GM12878 (cell line): ENCODE results near the gene CAPN14. TPM values are rescaled to one million over a fixed set of nuclear protein-coding genes. Genes with fewer than 3 reads are reported as not detected.

Experiments
- ATAC-seq: fragments of 200-7000 bp; cut with Tn5 transposase; 3 replicates; pipeline ENCODE4 v1.9.1; 2020; ENCODE audit warnings: mild to moderate bottlenecking, moderate library complexity
- BruUV-seq: library from RNA; stranded (reverse); fragments of 400-500 nt; replicated peaks from 2 replicates; lab custom pipeline; 2021; lab: Mats Ljungman, UMichigan
- CTCF ChIA-PET: fragments of 300-600 bp; sonication (Branson Sonifier 250); formaldehyde crosslinking; extraction: SDS; loops from one replicate; lab custom pipeline; 2021; ENCODE audit warnings: inconsistent platforms; lab: Yijun Ruan, JAX
- POLR2A ChIA-PET: fragments of 350-600 bp; formaldehyde crosslinking; extraction: SDS; loops from one replicate; lab custom pipeline; 2021; ENCODE audit warnings: inconsistent platforms; lab: Charles Lee
- RAD21 ChIA-PET: fragments of 300-600 bp; sonication (Branson Sonifier 250); formaldehyde crosslinking; loops from one replicate; lab custom pipeline; 2023; ENCODE audit warnings: antibody characterized with exemption; ENCODE audit not compliant: unreplicated experiment; lab: Charles Lee
- SMC1A ChIA-PET: fragments of 300-600 bp; sonication (Branson Sonifier 250); formaldehyde crosslinking; loops from one replicate; lab custom pipeline; 2023; ENCODE audit not compliant: unreplicated experiment, uncharacterized antibody; lab: Charles Lee
- DNase-seq: peaks from one replicate; pipeline ENCODE4 v3.0.0-alpha.2; 2011; ENCODE audit warnings: low read depth, low spot score
- FAIRE-seq: peaks from 3 replicates; lab custom pipeline; 2011; peaks lifted over from hg19 to GRCh38; lab: Jason Lieb, UNC
- H2AFZ ChIP-seq: 2 replicates; pipeline ENCODE4 v1.6.0; 2011; ENCODE audit warnings: low read depth, low read length, control low read depth; ENCODE audit not compliant: control insufficient read depth
- H3K27ac ChIP-seq: 2 replicates; pipeline ENCODE4 v1.5.1; 2011; ENCODE audit warnings: control low read depth; ENCODE audit not compliant: control insufficient read depth, insufficient read depth
- H3K27me3 ChIP-seq, 2 experiments: replicated peaks in 1 of 2; 2 replicates each; pipeline versions ENCODE4 v1.6.0 to v1.6.1; 2011; ENCODE audit warnings: low read length in 1 of 2; ENCODE audit not compliant: control insufficient read depth in 2 of 2, insufficient read depth in 2 of 2
- H3K36me3 ChIP-seq, 2 experiments: 2 replicates each; pipeline ENCODE4 v1.5.1; 2011; ENCODE audit warnings: low read length in 1 of 2; ENCODE audit not compliant: control insufficient read depth in 2 of 2, insufficient read depth in 2 of 2
- H3K4me1 ChIP-seq: 2 replicates; pipeline ENCODE4 v1.6.1; 2011; ENCODE audit warnings: mild to moderate bottlenecking, low read length, moderate library complexity, mixed read lengths; ENCODE audit not compliant: control insufficient read depth, insufficient read depth
- H3K4me2 ChIP-seq: 2 replicates; pipeline ENCODE4 v1.6.0; 2011; ENCODE audit warnings: control low read depth; ENCODE audit not compliant: control insufficient read depth, insufficient read depth
- H3K4me3 ChIP-seq: fragments of 200-600 bp; sonication (generic); 2 replicates; pipeline ENCODE4 v1.5.1; 2016
- H3K79me2 ChIP-seq: 2 replicates; pipeline ENCODE4 v1.6.0; 2011; ENCODE audit warnings: low read length; ENCODE audit not compliant: control insufficient read depth, insufficient read depth
- H3K9ac ChIP-seq: 2 replicates; pipeline ENCODE4 v1.8.0; 2011; ENCODE audit warnings: low read length, control low read depth, mixed read lengths; ENCODE audit not compliant: control insufficient read depth, insufficient read depth
- H3K9me3 ChIP-seq: replicated peaks from 3 replicates; pipeline ENCODE4 v1.5.1; 2011; ENCODE audit warnings: mild to moderate bottlenecking, low read length; ENCODE audit not compliant: control insufficient read depth, insufficient read depth
- H4K20me1 ChIP-seq: 2 replicates; pipeline ENCODE4 v1.6.0; 2011; ENCODE audit not compliant: control insufficient read depth, insufficient read depth
- CREM ChIP-seq: IDR thresholded peaks from 2 replicates; pipeline ENCODE4 v1.6.1; 2014; ENCODE audit warnings: antibody characterized with exemption, low read depth
- E4F1 ChIP-seq: fragments of 450-650 bp; IDR thresholded peaks from 2 replicates; pipeline ENCODE4 v1.6.1; 2018; ENCODE audit warnings: borderline replicate concordance, mild to moderate bottlenecking; ENCODE audit not compliant: partially characterized antibody
- EED ChIP-seq: sonication (generic); IDR thresholded peaks from 2 replicates; pipeline ENCODE4 v1.6.1; 2016; ENCODE audit warnings: antibody characterized with exemption, low read depth
- MTA2 ChIP-seq: fragments of 450-650 bp; IDR thresholded peaks from 2 replicates; pipeline ENCODE4 v1.6.1; 2016; ENCODE audit warnings: low read depth, mild to moderate bottlenecking, moderate library complexity
- RELA ChIP-seq: fragments of 450-650 bp; IDR thresholded peaks from 2 replicates; pipeline ENCODE4 v1.8.0; 2014; ENCODE audit warnings: borderline replicate concordance; ENCODE audit not compliant: partially characterized antibody
- TCF3 ChIP-seq: IDR thresholded peaks from 2 replicates; pipeline ENCODE4 v1.6.1; 2012; ENCODE audit warnings: low read depth, mild to moderate bottlenecking, low read length, borderline replicate concordance; ENCODE audit not compliant: insufficient read depth
- USF2 ChIP-seq: IDR thresholded peaks from 2 replicates; pipeline ENCODE4 v1.6.1; 2011; ENCODE audit warnings: low read depth, low read length, improper control_type of control experiment, borderline replicate concordance
- ZNF24 ChIP-seq: fragments of 450-650 bp; IDR thresholded peaks from 2 replicates; pipeline ENCODE4 v1.6.1; 2017; ENCODE audit warnings: antibody characterized with exemption, mild to moderate bottlenecking
- ZZZ3 ChIP-seq: IDR thresholded peaks from 2 replicates; pipeline ENCODE4 v1.6.1; 2011; ENCODE audit warnings: low read depth; ENCODE audit not compliant: control insufficient read depth, insufficient read length
- WGBS: methylation state at CpG from one replicate; pipeline ENCODE4 v1.1.6; 2016; ENCODE audit warnings: low lambda C conversion rate; ENCODE audit not compliant: insufficient replicate concordance, insufficient coverage; ENCODE audit errors: missing lambda C conversion rate; 5-methylcytosine and 5-hydroxymethylcytosine counted together
- in situ Hi-C: fragments of 300-500 bp; cut with MboI; formaldehyde crosslinking; loops from 9 replicates; pipeline ENCODE4 v1.14.3; 2018; ENCODE audit warnings: mixed read lengths
- intact Hi-C: fragments of 100-400 bp; cut with micrococcal nuclease; formaldehyde crosslinking; loops from one replicate; pipeline ENCODE4 v1.14.2; 2022; ENCODE audit not compliant: unreplicated experiment
- polyA plus RNA-seq, 11 experiments: library from polyadenylated mRNA; depleted of rRNA in 4 of 11; unstranded in 6 of 11; stranded (reverse) in 5 of 11; fragments of >200 nt; fragmentation: Nextera tagmentation in 4 of 11; fragmentation: Illumina TruSeq in 1 of 11; extraction: Ambion mirVana in 4 of 11; extraction: Trizol in 1 of 11; gene quantifications; 1 replicate in 1 of 11; 2 replicates in 10 of 11; pipeline versions ENCODE4 v1.2.1 to v1.2.3, GENCODE V29; 2011 to 2016; ENCODE audit warnings: inconsistent platforms in 2 of 11, missing spikeins in 2 of 11, low read depth in 1 of 11
- total RNA-seq, 4 experiments: library from RNA; depleted of rRNA in 3 of 4; stranded (reverse); fragments of >200 nt in 3 of 4; fragmentation: Illumina TruSeq in 1 of 4; extraction: Trizol in 1 of 4; gene quantifications; 2 replicates each; pipeline versions ENCODE4 v1.2.1 to v1.2.3, GENCODE V29; 2013 to 2021

Gene CAPN14
- total and polyA plus RNA-seq, 10 of the 15 experiments (the other 5 are each of a cell fraction or from before 2014, with no cell fraction given) = 0.08 to 1.5 (median 1.1) TPM

GRCh38 chr2:31247711-31248110, 30.4 kb upstream of the CAPN14 start:
- Histone ChIP-seq H3K27ac (no peak overlapping the region), H3K4me3 (no peak overlapping the region), H3K9me3 (no peaks in the 10 kb centered on the region; the same call in 2 of the 3 replicates), H3K4me1 (peaks cover 13% of the 10 kb centered on the region), H4K20me1 (no peaks in the 10 kb centered on the region), H3K9ac (no peak overlapping the region), H3K36me3 (no peaks in the 10 kb centered on the region; a peak in 1 of 4 replicates), H3K4me2 (no peak overlapping the region), H3K79me2 (no peaks in the 10 kb centered on the region), H2AFZ (no peak overlapping the region), H3K27me3 (no peaks in the 10 kb centered on the region)
- ATAC-seq (no peak), FAIRE-seq (no peak), DNase-seq (no peak)
- no peak for TF ChIP-seq MTA2
- no peak for TF ChIP-seq TCF3
- no peak for TF ChIP-seq ZZZ3
- no peak for TF ChIP-seq E4F1
- TF ChIP-seq CREM = no peak
- TF ChIP-seq RELA = no peak
- TF ChIP-seq ZNF24 = no peak
- no peak for TF ChIP-seq USF2
- no peak for TF ChIP-seq EED
- no TSS peak for BruUV-seq
- intact Hi-C loops = no loop called here
- POLR2A ChIA-PET = no interaction called here
- RAD21 ChIA-PET = no interaction called here
- WGBS = 55% methylated on average over 5 of the region's 5 CpGs
- in situ Hi-C loops = no loop called here
- SMC1A ChIA-PET = no interaction called here
- CTCF ChIA-PET = no interaction called here
